ENCODE data around the gene RNASEH2A.

RNASEH2A gene

GRCh38 chr19:12782424-12783290 lies 23.7 kb upstream of the RNASEH2A start:
- peak; percentile 76 to 83 (median 81) for DNase-seq (ENCODE audit: low read depth in 3 of 3, low spot score in 1 of 3)

GRCh38 chr19:12783291-12783848 lies 23.0 kb upstream of the RNASEH2A start:
- peak in 1 of 3 donors; percentile 33 for DNase-seq (ENCODE audit: low read depth in 3 of 3, low spot score in 1 of 3)

GRCh38 chr19:12783849-12784393 lies 22.5 kb upstream of the RNASEH2A start:
- DNase-seq (ENCODE audit: low read depth in 3 of 3, low spot score in 1 of 3): no peak

GRCh38 chr19:12784394-12784870 lies 22.0 kb upstream of the RNASEH2A start:
- no peak for DNase-seq (ENCODE audit: low read depth in 3 of 3, low spot score in 1 of 3)

GRCh38 chr19:12784871-12785430 lies 21.4 kb upstream of the RNASEH2A start:
- no peak for DNase-seq (ENCODE audit: low read depth in 3 of 3, low spot score in 1 of 3)

GRCh38 chr19:12785431-12786031 lies 20.9 kb upstream of the RNASEH2A start:
- DNase-seq (ENCODE audit: low read depth in 3 of 3, low spot score in 1 of 3): no peak

GRCh38 chr19:12786141-12786870 lies 20.1 kb upstream of the RNASEH2A start:
- no peak for DNase-seq (ENCODE audit: low read depth in 3 of 3, low spot score in 1 of 3)

GRCh38 chr19:12786952-12787351 lies 19.4 kb upstream of the RNASEH2A start:
- no peak for DNase-seq (ENCODE audit: low read depth in 3 of 3, low spot score in 1 of 3)

GRCh38 chr19:12787458-12787857 lies 18.9 kb upstream of the RNASEH2A start:
- no peak for DNase-seq (ENCODE audit: low read depth in 3 of 3, low spot score in 1 of 3)

GRCh38 chr19:12788042-12788681 lies 18.2 kb upstream of the RNASEH2A start:
- no peak for DNase-seq (ENCODE audit: low read depth in 3 of 3, low spot score in 1 of 3)

GRCh38 chr19:12788682-12789097 lies 17.7 kb upstream of the RNASEH2A start:
- DNase-seq (ENCODE audit: low read depth in 3 of 3, low spot score in 1 of 3): no peak

- DNase-seq (ENCODE audit: low read depth in 3 of 3, low spot score in 1 of 3): no peak
These were observed 17.1 kb upstream of the RNASEH2A start for GRCh38 chr19:12789098-12789903.

- DNase-seq (ENCODE audit: low read depth in 3 of 3, low spot score in 1 of 3): peak; percentile 68 to 87 (median 81)
These were observed 16.3 kb upstream of the RNASEH2A start for GRCh38 chr19:12789904-12790619.

GRCh38 chr19:12790628-12791344 lies 15.6 kb upstream of the RNASEH2A start:
- DNase-seq (ENCODE audit: low read depth in 3 of 3, low spot score in 1 of 3): no peak

GRCh38 chr19:12791345-12792050 lies 14.9 kb upstream of the RNASEH2A start, which contains the start of gene JUNB:
Gene JUNB (plus strand): TSS chr19:12791486. CDS start chr19:12791772, 286 bp downstream.
- DNase-seq (ENCODE audit: low read depth in 3 of 3, low spot score in 1 of 3): peak; percentile 93 to 99 (median 98)

- DNase-seq (ENCODE audit: low read depth in 3 of 3, low spot score in 1 of 3): peak in 2 of 3 donors; percentile 51 to 61
These were observed 14.1 kb upstream of the RNASEH2A start for GRCh38 chr19:12792051-12792852.
